ENCODE results near the gene PCNP. TPM values are rescaled to one million over a fixed set of nuclear protein-coding genes. Genes with fewer than 3 reads are reported as not detected.
"Not testable (repeated sequence)": the region's sequence is repeated elsewhere in the genome, so short reads cannot be mapped to it uniquely, and the experiment has no call there.

The PCNP gene
- total RNA-seq, 1 experiment from 2014 or later = 74.8 TPM

GRCh38 chr3:101553381-101553780, 20.6 kb upstream of the PCNP start:
- DNase-seq (ENCODE audit: low read depth); in situ Hi-C loops (cut with HindIII; ENCODE audit: low pct_unique_long_range_greater_than_20kb, low sequenced_read_pairs): not testable (repeated sequence)

DNA sequence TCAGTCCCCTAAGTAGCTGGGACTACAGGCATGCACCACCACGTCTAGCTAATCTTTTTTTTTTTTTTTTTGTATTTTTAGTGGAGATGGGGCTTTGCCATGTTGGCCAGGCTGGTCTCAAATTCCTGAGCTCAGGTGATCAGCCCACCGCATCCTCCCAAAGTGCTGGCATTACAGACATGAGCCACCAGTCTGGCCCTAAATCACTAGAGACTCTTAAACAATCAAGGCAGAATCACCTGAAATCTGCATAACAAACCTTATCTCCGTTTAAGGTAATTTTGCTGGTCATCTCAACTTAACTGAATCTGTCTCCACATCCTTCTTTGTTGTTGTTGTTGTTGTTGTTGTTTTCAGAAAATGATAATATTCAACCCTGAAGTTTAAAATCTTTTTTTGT, 17.9 kb upstream of the PCNP start:
- DNase-seq (ENCODE audit: low read depth) = no peak
- in situ Hi-C loops (cut with HindIII; ENCODE audit: low pct_unique_long_range_greater_than_20kb, low sequenced_read_pairs) = no loop called here

DNA sequence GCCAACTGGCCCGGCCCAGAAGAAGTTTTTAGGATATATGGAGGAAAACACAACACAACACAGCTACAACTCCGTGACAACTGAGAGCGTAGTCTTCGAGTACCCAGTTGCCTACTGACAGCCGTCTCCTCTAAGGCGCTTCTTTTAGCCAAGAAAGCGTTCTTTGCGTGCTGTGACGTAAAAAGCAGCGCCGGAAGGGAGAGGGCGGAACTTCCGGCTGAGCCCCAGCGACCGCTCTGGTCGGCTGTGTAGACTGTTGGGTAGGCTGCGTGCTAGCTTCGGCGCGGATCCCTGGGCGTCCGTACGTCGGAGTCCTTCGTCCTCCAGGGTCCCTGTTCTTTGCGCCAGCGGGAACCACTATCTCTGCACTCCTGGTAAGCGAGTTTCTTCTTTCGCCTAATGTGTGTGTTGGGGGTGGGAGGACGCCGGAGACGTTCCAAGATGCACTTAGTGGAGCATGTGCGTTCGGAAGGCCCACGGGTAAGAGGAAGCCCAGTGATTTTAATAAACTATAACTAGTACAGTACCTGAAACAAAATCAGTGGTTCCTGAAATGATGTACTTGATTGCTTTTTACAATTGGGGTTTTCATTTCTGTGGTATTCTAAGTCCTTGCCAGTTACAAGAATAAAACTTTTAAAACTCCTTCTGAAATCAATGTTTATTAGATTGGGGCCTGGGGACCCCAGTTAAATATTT, 12.2 kb upstream of the PCNP start, which contains the start of gene TRMT10C:
TSS of gene TRMT10C (plus strand) at position 239 of the 699 bp plus-strand sequence. CDS start 2,914 bp downstream, outside the sequence.
- in situ Hi-C loops (cut with HindIII; ENCODE audit: low pct_unique_long_range_greater_than_20kb, low sequenced_read_pairs) = no loop called here
- peak; percentile 88 for DNase-seq (ENCODE audit: low read depth)

DNA sequence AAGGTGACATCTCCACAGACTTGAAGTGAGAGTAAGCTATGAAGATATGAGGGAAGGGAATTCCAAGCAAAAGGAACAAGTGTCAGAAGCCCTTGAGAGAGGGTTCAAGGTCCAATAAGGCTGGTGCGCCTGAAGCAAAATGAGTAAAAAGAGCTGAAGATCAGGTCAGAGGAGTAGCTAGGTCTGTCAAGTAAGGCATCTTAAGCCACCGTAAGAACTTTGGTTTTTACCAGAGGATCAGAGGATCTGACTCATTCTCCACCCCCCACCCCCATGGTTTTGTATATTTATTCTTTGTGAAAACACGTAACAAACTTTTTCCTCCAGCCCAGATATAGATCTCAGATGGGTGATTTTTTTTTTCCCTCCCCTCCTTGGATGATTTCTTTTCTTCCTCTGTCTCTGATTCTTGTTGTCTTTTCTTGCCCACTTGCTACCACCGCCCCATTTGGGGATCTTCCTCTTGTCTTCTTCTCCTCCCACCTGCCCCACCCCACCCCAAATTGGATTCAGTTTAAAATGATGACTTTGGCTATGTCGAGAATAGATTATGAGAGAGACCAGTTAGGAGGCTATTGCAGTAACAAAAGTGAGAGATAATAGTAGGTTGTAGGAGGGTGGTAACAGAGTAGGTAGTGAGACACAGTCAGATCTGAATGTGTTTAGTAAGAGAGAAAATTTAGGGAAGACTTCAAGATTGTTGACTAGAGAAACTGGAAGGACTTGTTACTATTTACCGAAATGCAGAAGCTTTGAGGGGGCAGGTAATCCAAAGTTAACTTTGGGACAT, 6.3 kb upstream of the PCNP start:
- DNase-seq (ENCODE audit: low read depth) = no peak
- in situ Hi-C loops (cut with HindIII; ENCODE audit: low pct_unique_long_range_greater_than_20kb, low sequenced_read_pairs) = no loop called here

GRCh38 chr3:101571028-101571895, 2.7 kb upstream of the PCNP start:
- in situ Hi-C loops (cut with HindIII; ENCODE audit: low pct_unique_long_range_greater_than_20kb, low sequenced_read_pairs) = no loop called here
- DNase-seq (ENCODE audit: low read depth) = no peak

DNA sequence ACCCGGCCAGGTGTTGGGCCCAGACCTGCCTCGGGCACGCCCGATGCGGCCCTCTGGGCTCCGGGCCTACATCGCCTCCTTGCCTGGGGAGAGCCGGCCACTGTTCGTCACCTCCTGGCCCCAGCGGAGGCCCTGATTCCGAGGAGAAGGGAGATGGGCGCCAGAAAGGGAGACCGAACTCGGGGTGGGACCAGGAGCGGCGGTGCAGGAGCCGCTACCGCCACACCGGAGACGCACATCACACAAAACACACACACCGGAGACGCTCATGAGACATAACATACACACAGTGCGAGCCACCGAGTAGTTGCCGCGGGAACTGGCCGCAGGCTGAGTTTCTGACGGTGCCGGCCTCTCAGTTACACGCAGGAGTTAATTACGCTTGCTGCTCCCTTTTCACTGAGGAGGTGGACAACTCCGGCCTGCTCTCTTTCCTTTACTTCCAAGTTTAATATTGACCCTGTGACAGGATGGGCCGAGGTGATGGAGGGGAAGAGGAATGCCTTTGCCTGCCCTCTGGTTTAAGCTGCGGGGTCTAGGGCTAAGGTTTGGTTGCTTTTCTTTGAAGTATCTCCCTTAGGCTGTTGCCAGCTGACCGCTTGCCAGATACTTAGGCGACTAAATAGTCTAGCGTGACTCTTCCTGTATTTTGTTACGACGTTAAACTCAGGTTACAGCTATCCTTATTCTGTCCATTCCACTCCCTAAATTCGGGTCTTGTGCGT, 570 bp downstream of the PCNP start:
- DNase-seq (ENCODE audit: low read depth) = no peak
- in situ Hi-C loops (cut with HindIII; ENCODE audit: low pct_unique_long_range_greater_than_20kb, low sequenced_read_pairs) = no loop called here

GRCh38 chr3:101577286-101577685, 3.3 kb downstream of the PCNP start:
- no peak for DNase-seq (ENCODE audit: low read depth)
- in situ Hi-C loops (cut with HindIII; ENCODE audit: low pct_unique_long_range_greater_than_20kb, low sequenced_read_pairs) = no loop called here

DNA sequence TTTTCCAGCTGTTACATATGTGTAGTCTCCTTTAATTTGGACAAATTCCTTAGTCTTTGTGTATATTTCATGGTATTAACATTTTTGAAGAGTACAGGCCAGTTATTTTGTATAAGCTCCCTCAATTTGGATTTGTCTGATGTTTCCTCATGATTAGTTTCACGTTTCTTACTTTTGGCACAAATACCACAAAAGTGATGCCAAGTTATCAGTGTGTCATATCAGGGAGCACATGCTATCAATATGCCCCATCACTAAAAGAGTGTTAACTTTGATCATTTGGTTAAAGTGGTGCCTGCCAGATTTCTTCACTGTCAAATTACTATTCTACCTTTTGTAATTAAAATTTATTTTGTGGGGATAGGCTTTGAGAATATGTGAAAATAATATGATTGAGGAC, 14.6 kb downstream of the PCNP start:
- in situ Hi-C loops (cut with HindIII; ENCODE audit: low pct_unique_long_range_greater_than_20kb, low sequenced_read_pairs) = no loop called here

GRCh38 chr3:101591071-101591470, 17.1 kb downstream of the PCNP start:
- no peak for DNase-seq (ENCODE audit: low read depth)
- in situ Hi-C loops (cut with HindIII; ENCODE audit: low pct_unique_long_range_greater_than_20kb, low sequenced_read_pairs) = no loop called here

More for the DNA sequence above, 14.6 kb downstream of the PCNP start:
- no peak for DNase-seq (ENCODE audit: low read depth)

GRCh38 chr3:101602731-101603130, 28.8 kb downstream of the PCNP start:
- DNase-seq (ENCODE audit: low read depth) = no peak
- in situ Hi-C loops (cut with HindIII; ENCODE audit: low pct_unique_long_range_greater_than_20kb, low sequenced_read_pairs) = no loop called here

DNA sequence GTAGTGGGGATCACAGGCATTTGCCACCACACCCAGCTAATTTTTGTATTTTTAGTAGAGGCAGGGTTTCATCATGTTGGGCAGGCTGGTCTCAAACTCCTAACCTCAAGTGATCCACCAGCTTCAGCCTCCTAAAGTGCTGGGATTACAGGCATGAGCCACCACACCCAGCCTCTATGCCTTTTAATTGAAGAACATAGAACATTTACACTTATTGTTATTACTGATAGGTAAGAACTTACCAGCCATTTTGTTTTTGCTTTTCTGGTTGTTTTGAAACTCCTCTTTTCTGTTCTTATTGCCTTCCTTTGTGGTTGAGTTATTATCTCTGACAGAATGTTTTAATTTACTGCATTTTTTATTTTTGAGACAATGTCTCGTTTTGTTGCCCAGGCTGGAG, 29.2 kb downstream of the PCNP start:
- in situ Hi-C loops (cut with HindIII; ENCODE audit: low pct_unique_long_range_greater_than_20kb, low sequenced_read_pairs) = no loop called here
- no peak for DNase-seq (ENCODE audit: low read depth)

GRCh38 chr3:101605398-101605797, 31.4 kb downstream of the PCNP start:
- DNase-seq (ENCODE audit: low read depth); in situ Hi-C loops (cut with HindIII; ENCODE audit: low pct_unique_long_range_greater_than_20kb, low sequenced_read_pairs): not testable (repeated sequence)

DNA sequence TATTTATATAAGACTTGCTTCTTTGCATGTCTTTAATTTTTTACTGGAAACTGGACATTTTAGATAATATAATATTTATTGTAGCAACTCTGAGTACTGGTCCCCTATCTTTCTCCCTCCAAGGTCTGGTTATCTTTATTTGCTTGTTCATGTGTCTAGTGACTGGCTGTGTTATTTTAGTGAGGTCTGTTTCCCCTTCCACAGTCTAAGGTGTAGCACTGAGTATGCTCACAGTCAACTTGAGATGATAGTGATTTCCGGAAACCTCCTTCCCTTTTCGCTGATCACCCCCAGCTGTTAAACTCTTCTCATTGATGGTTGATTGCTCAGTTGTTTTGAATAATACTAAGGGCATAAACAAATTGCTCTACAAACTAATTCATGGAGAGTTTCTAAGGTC, 37.0 kb downstream of the PCNP start:
- in situ Hi-C loops (cut with HindIII; ENCODE audit: low pct_unique_long_range_greater_than_20kb, low sequenced_read_pairs) = no loop called here
- no peak for DNase-seq (ENCODE audit: low read depth)

GRCh38 chr3:101613014-101613413, 39.0 kb downstream of the PCNP start:
- DNase-seq (ENCODE audit: low read depth); in situ Hi-C loops (cut with HindIII; ENCODE audit: low pct_unique_long_range_greater_than_20kb, low sequenced_read_pairs): not testable (repeated sequence)

- in situ Hi-C loops (cut with HindIII; ENCODE audit: low pct_unique_long_range_greater_than_20kb, low sequenced_read_pairs) = no loop called here
- DNase-seq (ENCODE audit: low read depth) = no peak
Observed at GRCh38 chr3:101615525-101615924, 41.5 kb downstream of the PCNP start.

DNA sequence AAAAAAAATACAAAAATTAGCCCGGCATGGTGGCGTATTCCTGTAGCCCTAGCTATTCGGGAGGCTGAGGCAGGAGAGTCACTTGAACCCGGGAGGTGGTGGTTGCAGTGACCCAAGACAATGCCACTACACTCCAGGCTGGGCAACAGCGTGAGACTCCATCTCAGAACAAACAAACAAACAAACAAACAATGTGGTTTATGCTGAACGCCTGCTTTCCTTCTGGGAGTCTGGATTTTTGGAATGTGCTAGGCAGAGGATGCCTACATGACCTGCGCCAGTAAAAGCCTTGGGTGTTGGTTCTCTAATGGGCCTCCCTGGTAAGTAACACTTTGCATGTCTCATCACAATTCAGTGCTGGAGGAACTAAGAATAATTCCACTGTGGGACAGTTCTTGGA, 43.5 kb downstream of the PCNP start:
- DNase-seq (ENCODE audit: low read depth) = no peak
- in situ Hi-C loops (cut with HindIII; ENCODE audit: low pct_unique_long_range_greater_than_20kb, low sequenced_read_pairs) = no loop called here

- DNase-seq (ENCODE audit: low read depth) = no peak
Observed at GRCh38 chr3:101618726-101619125, 44.7 kb downstream of the PCNP start.

GRCh38 chr3:101619734-101620133, 45.8 kb downstream of the PCNP start:
- in situ Hi-C loops (cut with HindIII; ENCODE audit: low pct_unique_long_range_greater_than_20kb, low sequenced_read_pairs) = no loop called here
- no peak for DNase-seq (ENCODE audit: low read depth)

More at GRCh38 chr3:101618726-101619125, 44.7 kb downstream of the PCNP start:
- in situ Hi-C loops (cut with HindIII; ENCODE audit: low pct_unique_long_range_greater_than_20kb, low sequenced_read_pairs) = no loop called here

Data from Caki2 (cell line).